Measurements from ENCODE around the gene RPL7A.

Gene RPL7A

GRCh38 chr9:133384736-133385321, 36.8 kb downstream of the RPL7A start:
- POLR2A ChIA-PET (ENCODE audit: low non-redundant PET) = no interaction called here
- CTCF ChIA-PET = interaction anchor here (0.6 kb wide), 1 partner anchor 97 kb away, joined by 4 read pairs; no protein-coding TSS in a partner anchor
- H3K27ac ChIP-seq = no peak overlapping the region
- no peak for TF ChIP-seq CTCF (conservative IDR thresholded peaks at IDR 0.05; ENCODE audit: low read depth)
- no peak for DNase-seq (ENCODE audit: low spot score)

GRCh38 chr9:133385452-133385851, 37.4 kb downstream of the RPL7A start:
- ChIA-PET POLR2A (ENCODE audit: low non-redundant PET) (no interaction called here), CTCF (no interaction called here)
- no peak for TF ChIP-seq CTCF (conservative IDR thresholded peaks at IDR 0.05; ENCODE audit: low read depth)
- no peak for DNase-seq (ENCODE audit: low spot score)
- no peak overlapping the region for H3K27ac ChIP-seq

GRCh38 chr9:133386338-133386737, 38.3 kb downstream of the RPL7A start:
- no peak for DNase-seq (ENCODE audit: low spot score)
- H3K27ac ChIP-seq = no peak overlapping the region
- ChIA-PET POLR2A (ENCODE audit: low non-redundant PET) (no interaction called here), CTCF (interaction anchor here (0.5 to 1.5 kb wide), 3 partner anchors 9 to 44 kb away, joined by 3 to 5 read pairs (median 4); no protein-coding TSS in a partner anchor)
- TF ChIP-seq CTCF (conservative IDR thresholded peaks at IDR 0.05; ENCODE audit: low read depth) = no peak

GRCh38 chr9:133387680-133388079, 39.7 kb downstream of the RPL7A start:
- ChIA-PET POLR2A (ENCODE audit: low non-redundant PET) (no interaction called here), CTCF (interaction anchor here (0.6 to 1.5 kb wide), 2 partner anchors 17 to 274 kb away, joined by 4 to 5 read pairs; no protein-coding TSS in a partner anchor)
- DNase-seq (ENCODE audit: low spot score) = peak; percentile 61
- peak overlapping the region; percentile 1; the same call in 1 of the 2 replicates for H3K27ac ChIP-seq
- no peak for TF ChIP-seq CTCF (conservative IDR thresholded peaks at IDR 0.05; ENCODE audit: low read depth)

- H3K27ac ChIP-seq = no peak overlapping the region
- DNase-seq (ENCODE audit: low spot score) = no peak
- TF ChIP-seq CTCF (conservative IDR thresholded peaks at IDR 0.05; ENCODE audit: low read depth) = no peak
- CTCF ChIA-PET = interaction anchor here (0.6 to 0.9 kb wide), 3 partner anchors 19 to 617 kb away, joined by 3 to 4 read pairs (median 3); partner anchors contain the start of gene CACFD1
- POLR2A ChIA-PET (ENCODE audit: low non-redundant PET) = interaction anchor here (0.5 to 0.6 kb wide), 2 partner anchors 9 to 41 kb away, joined by 3 read pairs; partner anchors contain the start of genes MED22 and RPL7A
Measured at GRCh38 chr9:133389025-133389557, 41.1 kb downstream of the RPL7A start.

GRCh38 chr9:133389562-133389961, 41.5 kb downstream of the RPL7A start:
- no peak overlapping the region for H3K27ac ChIP-seq
- no peak for DNase-seq (ENCODE audit: low spot score)
- ChIA-PET CTCF (interaction anchor here (0.6 kb wide), 2 partner anchors 19 to 30 kb away, joined by 3 to 4 read pairs; no protein-coding TSS in a partner anchor), POLR2A (ENCODE audit: low non-redundant PET) (interaction anchor here (0.6 kb wide), 2 partner anchors 10 to 29 kb away, joined by 3 to 4 read pairs; no protein-coding TSS in a partner anchor)
- TF ChIP-seq CTCF (conservative IDR thresholded peaks at IDR 0.05; ENCODE audit: low read depth) = no peak
